NCI-H510A treated with DMSO at 0.1 percent for 48 hours (cell line): ENCODE data around the gene SRGAP3.
A peak's percentile ranks its signal among the peaks of the same experiment; 100 is the strongest.

Experiments
- DNase-seq: peaks from one replicate; lab custom pipeline; 2025; lab: John Stamatoyannopoulos, UW

The SRGAP3 gene

GRCh38 chr3:8964436-8965370 lies 284.7 kb downstream of the SRGAP3 start:
- no peak for DNase-seq

GRCh38 chr3:8963137-8963853 lies 286.2 kb downstream of the SRGAP3 start, which contains the start of gene RAD18:
Gene RAD18 (minus strand): TSS chr3:8963472. CDS start chr3:8963385, 87 bp downstream.
- DNase-seq = peak; percentile 88

GRCh38 chr3:8962226-8962861 lies 287.1 kb downstream of the SRGAP3 start:
- no peak for DNase-seq

- no peak for DNase-seq
These were observed 289.8 kb downstream of the SRGAP3 start for GRCh38 chr3:8959668-8960067.

- no peak for DNase-seq
These were observed 294.3 kb downstream of the SRGAP3 start for GRCh38 chr3:8954938-8955763.

GRCh38 chr3:8953313-8953712 lies 296.1 kb downstream of the SRGAP3 start:
- DNase-seq = no peak

GRCh38 chr3:8952130-8952529 lies 297.3 kb downstream of the SRGAP3 start:
- no peak for DNase-seq

- DNase-seq = no peak
These were observed 303.4 kb downstream of the SRGAP3 start for GRCh38 chr3:8945890-8946600.

GRCh38 chr3:8942746-8943488 lies 306.5 kb downstream of the SRGAP3 start:
- DNase-seq = no peak

GRCh38 chr3:8942115-8942514 lies 307.3 kb downstream of the SRGAP3 start:
- DNase-seq = no peak

- no peak for DNase-seq
These were observed 311.4 kb downstream of the SRGAP3 start for GRCh38 chr3:8938021-8938420.

GRCh38 chr3:8937064-8938020 lies 312.1 kb downstream of the SRGAP3 start:
- DNase-seq = no peak

- no peak for DNase-seq
These were observed 316.9 kb downstream of the SRGAP3 start for GRCh38 chr3:8932507-8932906.

GRCh38 chr3:8931342-8931741 lies 318.1 kb downstream of the SRGAP3 start:
- no peak for DNase-seq
